ENCODE results near the gene CRTC2.

Gene CRTC2

GRCh38 chr1:153963850-153964331 is 5.5 kb upstream of the CRTC2 start:
- TF ChIP-seq ZNF70 (CRISPR knock-in tag; IDR thresholded peaks at IDR 0.05) (no peak), ZC3H10 (CRISPR knock-in tag; IDR thresholded peaks at IDR 0.05) (no peak), RARB (CRISPR knock-in tag; IDR thresholded peaks at IDR 0.05) (no peak), CSDC2 (CRISPR knock-in tag; IDR thresholded peaks at IDR 0.05) (no peak), ZFP30 (CRISPR knock-in tag; IDR thresholded peaks at IDR 0.05) (no peak)
- peak; percentile 7 for ATAC-seq

- TF ChIP-seq PPARA (CRISPR knock-in tag; IDR thresholded peaks at IDR 0.05; ENCODE audit: borderline replicate concordance) (no peak), ZFP30 (CRISPR knock-in tag; IDR thresholded peaks at IDR 0.05) (no peak), ARNTL (CRISPR knock-in tag; IDR thresholded peaks at IDR 0.05; ENCODE audit: borderline replicate concordance, low read depth) (no peak), TSHZ2 (CRISPR knock-in tag; IDR thresholded peaks at IDR 0.05) (no peak), CSDC2 (CRISPR knock-in tag; IDR thresholded peaks at IDR 0.05) (no peak), ZNF8 (CRISPR knock-in tag; IDR thresholded peaks at IDR 0.05) (no peak), TOX (CRISPR knock-in tag; IDR thresholded peaks at IDR 0.05; ENCODE audit: borderline replicate concordance) (no peak), POU6F1 (CRISPR knock-in tag; IDR thresholded peaks at IDR 0.05; ENCODE audit: borderline replicate concordance, low read depth) (no peak), SNAI2 (CRISPR knock-in tag; IDR thresholded peaks at IDR 0.05) (no peak), ZC3H10 (CRISPR knock-in tag; IDR thresholded peaks at IDR 0.05) (no peak), CSRNP3 (CRISPR knock-in tag; IDR thresholded peaks at IDR 0.05) (no peak)
- peak; percentile 73 for ATAC-seq
Observed at GRCh38 chr1:153963030-153963849, 4.8 kb upstream of the CRTC2 start, which contains the start of gene SLC39A1. Gene SLC39A1 (minus strand): TSS chr1:153963537. CDS start chr1:153962715, 822 bp downstream.

- no peak for ATAC-seq
- TF ChIP-seq ZNF70 (CRISPR knock-in tag; IDR thresholded peaks at IDR 0.05) (no peak), SNAI2 (CRISPR knock-in tag; IDR thresholded peaks at IDR 0.05) (no peak), ZFP3 (CRISPR knock-in tag; IDR thresholded peaks at IDR 0.05) (no peak), ZNF565 (CRISPR knock-in tag; conservative IDR thresholded peaks at IDR 0.05; ENCODE audit: low read depth) (no peak), ZNF8 (CRISPR knock-in tag; IDR thresholded peaks at IDR 0.05) (no peak), TSHZ2 (CRISPR knock-in tag; IDR thresholded peaks at IDR 0.05) (no peak), PATZ1 (CRISPR knock-in tag; IDR thresholded peaks at IDR 0.05; ENCODE audit: borderline replicate concordance) (no peak), TCF4 (CRISPR knock-in tag; IDR thresholded peaks at IDR 0.05; ENCODE audit: borderline replicate concordance) (no peak), CSDC2 (CRISPR knock-in tag; IDR thresholded peaks at IDR 0.05) (no peak), BACH2 (CRISPR knock-in tag; IDR thresholded peaks at IDR 0.05; ENCODE audit: borderline replicate concordance) (no peak), PPARA (CRISPR knock-in tag; IDR thresholded peaks at IDR 0.05; ENCODE audit: borderline replicate concordance) (no peak), GLIS3 (CRISPR knock-in tag; IDR thresholded peaks at IDR 0.05) (no peak), RARB (CRISPR knock-in tag; IDR thresholded peaks at IDR 0.05) (no peak), OSR1 (CRISPR knock-in tag; IDR thresholded peaks at IDR 0.05) (no peak), ZFP30 (CRISPR knock-in tag; IDR thresholded peaks at IDR 0.05) (no peak), CREB5 (CRISPR knock-in tag; IDR thresholded peaks at IDR 0.05; ENCODE audit: low read depth) (no peak), TOX (CRISPR knock-in tag; IDR thresholded peaks at IDR 0.05; ENCODE audit: borderline replicate concordance) (no peak)
Observed at GRCh38 chr1:153962088-153963029, 3.9 kb upstream of the CRTC2 start.
